Measurements from ENCODE around the gene SBK2.

- no peak for TF ChIP-seq POLR2A (IDR thresholded peaks at IDR 0.05)
- TF ChIP-seq CTCF (IDR thresholded peaks at IDR 0.05) = peak in 3 of 4 experiments; percentile 16 to 51 (median 24)
Observed at GRCh38 chr19:55486043-55486970, 50.6 kb downstream of the SBK2 start.

Data from uterus (tissue), 2 donors.